HepG2 (cell line): ENCODE measurements around the gene ISCU. TPM values are rescaled to one million over a fixed set of nuclear protein-coding genes. Genes with fewer than 3 reads are reported as not detected.

Source experiments
- ATRX ChIP-seq: sonication (generic); formaldehyde crosslinking; IDR thresholded peaks from 2 replicates; pipeline ENCODE4 v1.4.0; 2020; ENCODE audit warnings: missing genetic modification reagents, borderline replicate concordance
- ELF1 ChIP-seq: sonication (generic); formaldehyde crosslinking; IDR thresholded peaks from 2 replicates; pipeline ENCODE4 v1.4.0; 2020; ENCODE audit warnings: missing genetic modification reagents
- HNRNPH1 ChIP-seq: fragments of 200-400 bp; formaldehyde crosslinking; optimal IDR thresholded peaks from 2 replicates; pipeline ENCODE3; 2017; ENCODE audit warnings: mild to moderate bottlenecking, low read depth, low read length
- ISX ChIP-seq: sonication (generic); formaldehyde crosslinking; conservative IDR thresholded peaks from 2 replicates; pipeline ENCODE4 v1.5.0; 2020; ENCODE audit warnings: missing genetic modification reagents
- MIXL1 ChIP-seq: IDR thresholded peaks from 2 replicates; pipeline ENCODE4 v1.6.1; 2016
- MTA3 ChIP-seq: sonication (generic); formaldehyde crosslinking; IDR thresholded peaks from 2 replicates; pipeline ENCODE4 v1.4.0; 2020; ENCODE audit warnings: missing genetic modification reagents
- NFKB2 ChIP-seq: sonication (generic); formaldehyde crosslinking; IDR thresholded peaks from 2 replicates; pipeline ENCODE4 v1.4.0; 2020; ENCODE audit warnings: missing genetic modification reagents, borderline replicate concordance
- PAX8 ChIP-seq: sonication (generic); formaldehyde crosslinking; IDR thresholded peaks from 2 replicates; pipeline ENCODE4 v1.8.0; 2022; ENCODE audit warnings: mild to moderate bottlenecking, missing genetic modification reagents, borderline replicate concordance
- SALL2 ChIP-seq: sonication (generic); formaldehyde crosslinking; IDR thresholded peaks from 2 replicates; pipeline ENCODE4 v1.8.1; 2023; ENCODE audit warnings: mild to moderate bottlenecking, missing genetic modification reagents, inconsistent platforms
- TARDBP ChIP-seq: sonication (generic); formaldehyde crosslinking; IDR thresholded peaks from 2 replicates; pipeline ENCODE4 v1.8.0; 2022; ENCODE audit warnings: mild to moderate bottlenecking, missing genetic modification reagents
- TBX3 ChIP-seq: fragments of 450-650 bp; IDR thresholded peaks from 2 replicates; pipeline ENCODE4 v1.6.1; 2017; ENCODE audit warnings: antibody characterized with exemption, mild to moderate bottlenecking, inconsistent platforms, borderline replicate concordance
- ZKSCAN5 ChIP-seq: sonication (generic); formaldehyde crosslinking; IDR thresholded peaks from 2 replicates; pipeline ENCODE4 v1.5.1; 2020; ENCODE audit warnings: mild to moderate bottlenecking, missing genetic modification reagents
- ZNF530 ChIP-seq: sonication (generic); formaldehyde crosslinking; IDR thresholded peaks from 2 replicates; pipeline ENCODE4 v1.5.0; 2020; ENCODE audit warnings: low read depth, mild to moderate bottlenecking, missing genetic modification reagents
- ZNF644 ChIP-seq: IDR thresholded peaks from 2 replicates; pipeline ENCODE4 v1.6.1; 2016; ENCODE audit warnings: low read depth
- ZNF670 ChIP-seq: sonication (generic); formaldehyde crosslinking; IDR thresholded peaks from 2 replicates; pipeline ENCODE4 v1.8.0; 2022; ENCODE audit warnings: mild to moderate bottlenecking, missing genetic modification reagents, borderline replicate concordance
- ZSCAN30 ChIP-seq: sonication (generic); formaldehyde crosslinking; IDR thresholded peaks from 2 replicates; pipeline ENCODE4 v1.5.0; 2020; ENCODE audit warnings: mild to moderate bottlenecking, missing genetic modification reagents
- polyA plus RNA-seq, 8 experiments: library from polyadenylated mRNA; depleted of rRNA in 3 of 8; stranded (reverse) in 7 of 8; unstranded in 1 of 8; fragments of >200 nt; fragmentation: Illumina TruSeq in 4 of 8; extraction: Trizol in 4 of 8; gene quantifications; 2 replicates each; pipeline versions ENCODE4 v1.2.1 to v1.2.3, GENCODE V29; 2011 to 2016; ENCODE audit warnings: low read depth in 4 of 8, missing spikeins in 1 of 8, mixed read lengths in 1 of 8; ENCODE audit not compliant: insufficient read depth in 1 of 8
- total RNA-seq, 5 experiments: library from RNA; depleted of rRNA; stranded (reverse); fragments of >200 nt; fragmentation: Illumina TruSeq; extraction: Trizol; gene quantifications; 2 replicates each; pipeline ENCODE4 v1.2.3, GENCODE V29; 2016; ENCODE audit warnings: low read depth in 1 of 5
- TF ChIP-seq, protein P1 (sequence below): sonication (generic); formaldehyde crosslinking; IDR thresholded peaks from 2 replicates; pipeline ENCODE4 v1.4.0; 2020; ENCODE audit warnings: missing genetic modification reagents
- TF ChIP-seq, protein P2 (sequence below): sonication (generic); formaldehyde crosslinking; IDR thresholded peaks from 2 replicates; pipeline ENCODE4 v1.4.0; 2020; ENCODE audit warnings: mild to moderate bottlenecking, missing genetic modification reagents
- TF ChIP-seq, protein P3 (sequence below): IDR thresholded peaks from 2 replicates; pipeline ENCODE4 v1.6.1; 2012; ENCODE audit warnings: low read length, improper control_type of control experiment
- TF ChIP-seq, protein P4 (sequence below): fragments of 450-650 bp; IDR thresholded peaks from 2 replicates; pipeline ENCODE4 v1.6.1; 2016
- TF ChIP-seq, protein P5 (sequence below): sonication (generic); formaldehyde crosslinking; IDR thresholded peaks from 2 replicates; pipeline ENCODE4 v1.9.0; 2022; ENCODE audit warnings: missing genetic modification reagents, mild to moderate bottlenecking, borderline replicate concordance

The ISCU gene
- total and polyA plus RNA-seq, 2 of the 13 experiments (the other 11 are each of a cell fraction or from before 2014, with no cell fraction given) = 94.4 to 107 TPM

DNA sequence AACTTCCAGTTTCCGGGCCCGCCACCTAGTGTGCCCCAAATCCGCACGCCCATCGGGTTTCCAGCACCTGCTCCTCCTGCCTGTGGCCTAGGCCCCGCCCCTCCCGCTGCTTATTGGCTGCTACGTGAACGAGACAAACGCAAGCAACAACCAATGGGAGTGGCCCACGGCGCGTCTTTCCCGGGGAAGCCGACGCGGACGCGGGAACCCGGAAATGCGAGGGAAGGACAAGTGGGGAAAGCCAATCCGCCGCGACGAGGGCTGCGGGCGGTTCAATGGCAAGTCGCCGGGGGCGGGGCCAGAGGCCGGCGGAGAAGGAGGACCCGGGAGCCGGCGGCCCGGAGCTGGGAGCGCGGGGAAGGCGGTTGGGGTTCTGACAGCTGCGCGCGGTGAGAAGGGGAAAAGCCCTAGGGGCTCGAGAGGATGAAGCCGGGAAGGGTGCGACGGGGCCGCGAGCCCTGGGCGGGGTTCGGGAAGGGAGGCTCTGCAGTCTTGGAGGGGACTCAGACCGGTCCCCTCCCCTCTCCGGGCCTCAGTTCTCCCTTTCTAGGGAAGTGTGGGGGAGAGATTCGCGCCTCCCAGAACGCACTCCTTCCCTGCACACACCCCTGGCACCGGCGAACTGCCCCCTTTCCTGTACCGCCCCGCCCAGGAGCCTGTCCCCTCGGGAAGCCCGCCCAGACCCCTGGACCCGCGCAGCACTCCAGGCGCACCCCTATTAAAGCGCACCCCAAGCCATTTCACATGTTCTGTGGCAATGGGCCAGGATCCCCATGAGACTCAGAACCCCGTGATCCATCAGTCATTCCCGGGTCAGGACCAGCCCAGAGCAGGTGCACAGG is 47.2 kb upstream of the ISCU start, which contains the start of gene FICD (continued):
- TF ChIP-seq TBX3 = no peak
- TF ChIP-seq NFKB2 (CRISPR knock-in tag) = peak; percentile 43; the same call in 1 of the 2 replicates
- no peak for TF ChIP-seq HNRNPH1
- TF ChIP-seq ZNF670 (CRISPR knock-in tag) = no peak
- TF ChIP-seq, protein P1, sequence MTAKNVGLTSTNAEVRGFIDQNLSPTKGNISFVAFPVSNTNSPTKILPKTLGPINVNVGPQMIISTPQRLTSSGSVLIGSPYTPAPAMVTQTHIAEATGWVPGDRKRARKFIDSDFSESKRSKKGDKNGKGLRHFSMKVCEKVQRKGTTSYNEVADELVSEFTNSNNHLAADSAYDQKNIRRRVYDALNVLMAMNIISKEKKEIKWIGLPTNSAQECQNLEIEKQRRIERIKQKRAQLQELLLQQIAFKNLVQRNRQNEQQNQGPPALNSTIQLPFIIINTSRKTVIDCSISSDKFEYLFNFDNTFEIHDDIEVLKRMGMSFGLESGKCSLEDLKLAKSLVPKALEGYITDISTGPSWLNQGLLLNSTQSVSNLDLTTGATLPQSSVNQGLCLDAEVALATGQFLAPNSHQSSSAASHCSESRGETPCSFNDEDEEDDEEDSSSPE = peak; percentile 85
- TF ChIP-seq, protein P2, sequence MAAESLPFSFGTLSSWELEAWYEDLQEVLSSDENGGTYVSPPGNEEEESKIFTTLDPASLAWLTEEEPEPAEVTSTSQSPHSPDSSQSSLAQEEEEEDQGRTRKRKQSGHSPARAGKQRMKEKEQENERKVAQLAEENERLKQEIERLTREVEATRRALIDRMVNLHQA (CRISPR knock-in tag) = no peak
- no peak for TF ChIP-seq PAX8
- TF ChIP-seq, protein P3, sequence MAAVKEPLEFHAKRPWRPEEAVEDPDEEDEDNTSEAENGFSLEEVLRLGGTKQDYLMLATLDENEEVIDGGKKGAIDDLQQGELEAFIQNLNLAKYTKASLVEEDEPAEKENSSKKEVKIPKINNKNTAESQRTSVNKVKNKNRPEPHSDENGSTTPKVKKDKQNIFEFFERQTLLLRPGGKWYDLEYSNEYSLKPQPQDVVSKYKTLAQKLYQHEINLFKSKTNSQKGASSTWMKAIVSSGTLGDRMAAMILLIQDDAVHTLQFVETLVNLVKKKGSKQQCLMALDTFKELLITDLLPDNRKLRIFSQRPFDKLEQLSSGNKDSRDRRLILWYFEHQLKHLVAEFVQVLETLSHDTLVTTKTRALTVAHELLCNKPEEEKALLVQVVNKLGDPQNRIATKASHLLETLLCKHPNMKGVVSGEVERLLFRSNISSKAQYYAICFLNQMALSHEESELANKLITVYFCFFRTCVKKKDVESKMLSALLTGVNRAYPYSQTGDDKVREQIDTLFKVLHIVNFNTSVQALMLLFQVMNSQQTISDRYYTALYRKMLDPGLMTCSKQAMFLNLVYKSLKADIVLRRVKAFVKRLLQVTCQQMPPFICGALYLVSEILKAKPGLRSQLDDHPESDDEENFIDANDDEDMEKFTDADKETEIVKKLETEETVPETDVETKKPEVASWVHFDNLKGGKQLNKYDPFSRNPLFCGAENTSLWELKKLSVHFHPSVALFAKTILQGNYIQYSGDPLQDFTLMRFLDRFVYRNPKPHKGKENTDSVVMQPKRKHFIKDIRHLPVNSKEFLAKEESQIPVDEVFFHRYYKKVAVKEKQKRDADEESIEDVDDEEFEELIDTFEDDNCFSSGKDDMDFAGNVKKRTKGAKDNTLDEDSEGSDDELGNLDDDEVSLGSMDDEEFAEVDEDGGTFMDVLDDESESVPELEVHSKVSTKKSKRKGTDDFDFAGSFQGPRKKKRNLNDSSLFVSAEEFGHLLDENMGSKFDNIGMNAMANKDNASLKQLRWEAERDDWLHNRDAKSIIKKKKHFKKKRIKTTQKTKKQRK = no peak
- TF ChIP-seq ISX (CRISPR knock-in tag) = 0 out of 2 replicates have a peak, but pooled peaks have one; percentile 62
- TF ChIP-seq SALL2 (CRISPR knock-in tag) = 0 out of 2 replicates have a peak, but pooled peaks have one; percentile 53
- no peak for TF ChIP-seq TARDBP
- TF ChIP-seq ZNF644 (CRISPR knock-in tag) = no peak
- no peak for TF ChIP-seq ZKSCAN5
- no peak for TF ChIP-seq MIXL1
- no peak for TF ChIP-seq ZSCAN30 (CRISPR knock-in tag)
- TF ChIP-seq ATRX (CRISPR knock-in tag) = no peak
- TF ChIP-seq, protein P4, sequence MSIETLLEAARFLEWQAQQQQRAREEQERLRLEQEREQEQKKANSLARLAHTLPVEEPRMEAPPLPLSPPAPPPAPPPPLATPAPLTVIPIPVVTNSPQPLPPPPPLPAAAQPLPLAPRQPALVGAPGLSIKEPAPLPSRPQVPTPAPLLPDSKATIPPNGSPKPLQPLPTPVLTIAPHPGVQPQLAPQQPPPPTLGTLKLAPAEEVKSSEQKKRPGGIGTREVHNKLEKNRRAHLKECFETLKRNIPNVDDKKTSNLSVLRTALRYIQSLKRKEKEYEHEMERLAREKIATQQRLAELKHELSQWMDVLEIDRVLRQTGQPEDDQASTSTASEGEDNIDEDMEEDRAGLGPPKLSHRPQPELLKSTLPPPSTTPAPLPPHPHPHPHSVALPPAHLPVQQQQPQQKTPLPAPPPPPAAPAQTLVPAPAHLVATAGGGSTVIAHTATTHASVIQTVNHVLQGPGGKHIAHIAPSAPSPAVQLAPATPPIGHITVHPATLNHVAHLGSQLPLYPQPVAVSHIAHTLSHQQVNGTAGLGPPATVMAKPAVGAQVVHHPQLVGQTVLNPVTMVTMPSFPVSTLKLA = 0 out of 2 replicates have a peak, but pooled peaks have one; percentile 16
- TF ChIP-seq ELF1 (CRISPR knock-in tag) = peak; percentile 100
- TF ChIP-seq, protein P5, sequence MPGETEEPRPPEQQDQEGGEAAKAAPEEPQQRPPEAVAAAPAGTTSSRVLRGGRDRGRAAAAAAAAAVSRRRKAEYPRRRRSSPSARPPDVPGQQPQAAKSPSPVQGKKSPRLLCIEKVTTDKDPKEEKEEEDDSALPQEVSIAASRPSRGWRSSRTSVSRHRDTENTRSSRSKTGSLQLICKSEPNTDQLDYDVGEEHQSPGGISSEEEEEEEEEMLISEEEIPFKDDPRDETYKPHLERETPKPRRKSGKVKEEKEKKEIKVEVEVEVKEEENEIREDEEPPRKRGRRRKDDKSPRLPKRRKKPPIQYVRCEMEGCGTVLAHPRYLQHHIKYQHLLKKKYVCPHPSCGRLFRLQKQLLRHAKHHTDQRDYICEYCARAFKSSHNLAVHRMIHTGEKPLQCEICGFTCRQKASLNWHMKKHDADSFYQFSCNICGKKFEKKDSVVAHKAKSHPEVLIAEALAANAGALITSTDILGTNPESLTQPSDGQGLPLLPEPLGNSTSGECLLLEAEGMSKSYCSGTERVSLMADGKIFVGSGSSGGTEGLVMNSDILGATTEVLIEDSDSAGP (CRISPR knock-in tag) = peak; percentile 42; the same call in 1 of the 2 replicates
- TF ChIP-seq ZNF530 (CRISPR knock-in tag) = no peak
- no peak for TF ChIP-seq MTA3 (CRISPR knock-in tag)
